ENCODE data around the gene LRP1.
"Not testable (repeated sequence)": the region's sequence is repeated elsewhere in the genome, so short reads cannot be mapped to it uniquely, and the experiment has no call there.

LRP1 gene

GRCh38 chr12:57112492-57113294 is 15.6 kb upstream of the LRP1 start:
- no peak for DNase-seq

GRCh38 chr12:57116580-57117281 is 11.6 kb upstream of the LRP1 start:
- DNase-seq = no peak

GRCh38 chr12:57118711-57119271 is 9.5 kb upstream of the LRP1 start:
- DNase-seq = no peak

- no peak for DNase-seq
Observed at GRCh38 chr12:57119294-57120085, 8.8 kb upstream of the LRP1 start.

GRCh38 chr12:57120718-57121117 is 7.6 kb upstream of the LRP1 start:
- DNase-seq = not testable (repeated sequence)

- DNase-seq = no peak
Observed at GRCh38 chr12:57123813-57124212, 4.5 kb upstream of the LRP1 start.

GRCh38 chr12:57124261-57124877 is 3.9 kb upstream of the LRP1 start:
- DNase-seq = peak; percentile 85

- no peak for DNase-seq
Observed at GRCh38 chr12:57126061-57126460, 2.2 kb upstream of the LRP1 start.

- DNase-seq = peak; percentile 59
Observed at GRCh38 chr12:57126561-57126960, 1.7 kb upstream of the LRP1 start.

- peak; percentile 64 for DNase-seq
Observed at GRCh38 chr12:57127101-57127725, 1.1 kb upstream of the LRP1 start.

- DNase-seq = peak; percentile 54
Observed at GRCh38 chr12:57128519-57129247, 400 bp downstream of the LRP1 start.

GRCh38 chr12:57129321-57129842 is 1.1 kb downstream of the LRP1 start:
- DNase-seq = no peak

- DNase-seq = no peak
Observed at GRCh38 chr12:57129889-57130288, 1.6 kb downstream of the LRP1 start.

- no peak for DNase-seq
Observed at GRCh38 chr12:57130941-57131340, 2.7 kb downstream of the LRP1 start.

- DNase-seq = peak; percentile 33
Observed at GRCh38 chr12:57131896-57132744, 3.8 kb downstream of the LRP1 start.

GRCh38 chr12:57133013-57133569 is 4.8 kb downstream of the LRP1 start:
- DNase-seq = no peak

GRCh38 chr12:57133916-57134315 is 5.6 kb downstream of the LRP1 start:
- no peak for DNase-seq

- DNase-seq = no peak
Observed at GRCh38 chr12:57134949-57135348, 6.7 kb downstream of the LRP1 start.

GRCh38 chr12:57135527-57136326 is 7.4 kb downstream of the LRP1 start:
- no peak for DNase-seq

Data from NCI-H69 (cell line).